Heart right ventricle (tissue), 16 donors: ENCODE data around the gene LELP1. TPM values are rescaled to one million over a fixed set of nuclear protein-coding genes. Genes with fewer than 3 reads are reported as not detected.

Experiments used
- ATAC-seq, 8 donors: fragments of 200-7000 bp; cut with Tn5 transposase; one replicate each; pipeline ENCODE4 v1.9.1; 2020; ENCODE audit warnings: mild to moderate bottlenecking in 8 of 8, moderate library complexity in 8 of 8, moderate number of reproducible peaks in 1 of 8
- DNase-seq, 2 donors: peaks; one replicate each; pipeline ENCODE4 v3.0.0-alpha.2; 2020
- H3K27ac ChIP-seq, 10 donors: fragments of 200-600 bp; sonication (generic) in 2 of 10; one replicate each; pipeline versions ENCODE4 v1.5.0 to v1.8.0; 2020 to 2022; ENCODE audit warnings: mild to moderate bottlenecking in 3 of 10
- H3K27me3 ChIP-seq, 7 donors: fragments of 200-600 bp; one replicate each; pipeline ENCODE4 v1.8.0; 2021 to 2022; ENCODE audit warnings: mild to moderate bottlenecking in 2 of 7
- H3K36me3 ChIP-seq, 9 donors: fragments of 200-600 bp; sonication (generic) in 1 of 9; one replicate each; pipeline versions ENCODE4 v1.5.0 to v1.8.0; 2020 to 2022; ENCODE audit warnings: mild to moderate bottlenecking in 2 of 9
- H3K4me1 ChIP-seq, 9 donors: fragments of 200-600 bp; sonication (generic) in 1 of 9; one replicate each; pipeline versions ENCODE4 v1.5.0 to v1.8.0; 2020 to 2022; ENCODE audit warnings: mild to moderate bottlenecking in 4 of 9
- H3K4me3 ChIP-seq, 10 donors: fragments of 200-600 bp; sonication (generic) in 2 of 10; one replicate each; pipeline versions ENCODE4 v1.5.0 to v1.8.0; 2020 to 2022; ENCODE audit warnings: mild to moderate bottlenecking in 7 of 10, moderate library complexity in 2 of 10
- H3K9me3 ChIP-seq, 11 donors: fragments of 200-600 bp in 10 of 11; sonication (generic) in 2 of 11; one replicate each; pipeline versions ENCODE4 v1.5.0 to v1.8.0; 2013 to 2022; ENCODE audit warnings: mild to moderate bottlenecking in 2 of 11, control low read depth in 1 of 11, moderate library complexity in 1 of 11
- CTCF ChIP-seq, 9 donors: fragments of 200-600 bp; sonication (generic) in 2 of 9; IDR thresholded peaks; one replicate each; pipeline versions ENCODE4 v1.5.0 to v1.8.0; 2021 to 2022; ENCODE audit warnings: antibody characterized with exemption in 9 of 9, mild to moderate bottlenecking in 5 of 9, moderate library complexity in 1 of 9
- WGBS, 2 donors: extraction: QIAGEN DNeasy Blood & Tissue Kit; methylation state at CpG; one replicate each; pipeline ENCODE4 v1.1.7; 2013; ENCODE audit warnings: inconsistent platforms in 1 of 2; 5-methylcytosine and 5-hydroxymethylcytosine counted together
- intact Hi-C, 10 donors: fragments of 100-400 bp; cut with DNase I; formaldehyde crosslinking; loops; one replicate each; pipeline versions ENCODE4 v1.11.1 to v1.14.2; 2022
- polyA plus RNA-seq, 2 donors: library from polyadenylated mRNA; stranded (reverse); fragments of 200-250 nt; gene quantifications; one replicate each; pipeline ENCODE4 v1.2.3, GENCODE V29; 2013
- total RNA-seq, 10 donors: library from RNA; stranded (reverse); fragmentation: NEBNext Ultra II Directional in 3 of 10; extraction: Animal tissue kit (Norgen Biotek cat#: 25700) in 3 of 10; gene quantifications; one replicate each; pipeline versions ENCODE4 v1.2.1 to v1.2.4, GENCODE V29; 2021 to 2023
- donor health status: Arrhythmogenic right ventricular cardiomyopathy.
- donor health status: ischemic (EF 13 %, LVEDD 7.1; RV severe dilation, severe dysfunction).
- donor health status: healthy with polysubstance abuse.
- donor health status: DM: no; HTN: yes; CAD: no.
- donor health status: DM: no; HTN: no; CAD: no.
- donor health status: ischemic (EF 25% LVEDD 6.9; RV normal size, moderate dysfunction).
- donor health status: ischemic (EF 25% LVEDD 5.7; RV mildly dilated, moderate dysfunction).
- donor health status: healthy.
- donor health status: DM: yes; HTN: yes; CAD: no.
- donor health status: Ischemic cardiomyopathy.
- donor health status: ischemic (EF 35%, LVEDD 5.7; RV mildly dilated, moderate dysfunction).
- donor health status: nonischemic (EF 11% LVEDD 7.7; RV severe dilation, severe dysfunction).
- donor health status: DM: yes; HTN: yes; CAD: no.
- donor health status: PGD.
- donor health status: ischemic (EF 29% LVEDD 5.4; RV normal size, mild dysfunction).
- donor health status: nonischemic (EF 23%, LVEDD 6.1; RV moderate dilation, normal function).

LELP1 gene
- total and polyA plus RNA-seq, 12 donors, result not detected

GRCh38 chr1:153210206-153210605 lies 7.0 kb downstream of the LELP1 start:
- H3K9me3 ChIP-seq, result no peaks in the 10 kb centered on the region
- no peaks in the 10 kb centered on the region for H3K4me1 ChIP-seq
- no peaks in the 10 kb centered on the region for H3K36me3 ChIP-seq
- intact Hi-C loops, result no loop called here
- TF ChIP-seq CTCF (IDR thresholded peaks at IDR 0.05), result no peak
- DNase-seq, result no peak
- WGBS, 2 donors, result 40 to 48% methylated on average over 7 of the region's 7 CpGs
- ATAC-seq, result no peak
- peaks cover 0 to 36% (median 17%) of the 10 kb centered on the region in 7 donors for H3K27me3 ChIP-seq
- H3K4me3 ChIP-seq, result no peak overlapping the region
- no peak overlapping the region for H3K27ac ChIP-seq

- no peak overlapping the region for H3K27ac ChIP-seq
- H3K4me3 ChIP-seq, result no peak overlapping the region
- no peaks in the 10 kb centered on the region for H3K36me3 ChIP-seq
- TF ChIP-seq CTCF (IDR thresholded peaks at IDR 0.05), result no peak
- peaks cover 0 to 30% (median 19%) of the 10 kb centered on the region in 7 donors for H3K27me3 ChIP-seq
- ATAC-seq (no peak), DNase-seq (no peak)
- no peaks in the 10 kb centered on the region for H3K4me1 ChIP-seq
- H3K9me3 ChIP-seq, result no peaks in the 10 kb centered on the region
- intact Hi-C loops, result no loop called here
- 48 to 51% methylated on average over 5 of the region's 5 CpGs for WGBS, 2 donors
These were observed 9.0 kb downstream of the LELP1 start for GRCh38 chr1:153212201-153212600.

- 94 to 99% methylated on average over 4 of the region's 4 CpGs for WGBS, 2 donors
- no peaks in the 10 kb centered on the region for H3K4me1 ChIP-seq
- no peaks in the 10 kb centered on the region for H3K9me3 ChIP-seq
- no peak overlapping the region for H3K27ac ChIP-seq
- H3K27me3 ChIP-seq, result peaks cover 0 to 30% (median 19%) of the 10 kb centered on the region in 7 donors
- no peak for ATAC-seq
- H3K4me3 ChIP-seq, result no peak overlapping the region
- no peak for DNase-seq
- no peaks in the 10 kb centered on the region for H3K36me3 ChIP-seq
- intact Hi-C loops, result no loop called here
- no peak for TF ChIP-seq CTCF (IDR thresholded peaks at IDR 0.05)
These were observed 10.3 kb downstream of the LELP1 start for GRCh38 chr1:153213519-153213918.

- peaks cover 0 to 21% (median 10%) of the 10 kb centered on the region in 7 donors for H3K27me3 ChIP-seq
- no peak within 1 kb of the TSS for H3K27ac ChIP-seq
- WGBS, 2 donors, result 83 to 90% methylated on average over 3 of the region's 3 CpGs
- DNase-seq (no peak), ATAC-seq (no peak)
- no peak for TF ChIP-seq CTCF (IDR thresholded peaks at IDR 0.05)
- no peak within 1 kb of the TSS for H3K4me3 ChIP-seq
- no peaks in the 10 kb centered on the region for H3K36me3 ChIP-seq
- H3K4me1 ChIP-seq, result no peaks in the 10 kb centered on the region
- H3K9me3 ChIP-seq, result no peaks in the 10 kb centered on the region
- intact Hi-C loops, result no loop called here
These were observed 14.0 kb downstream of the LELP1 start, which contains the start of gene PRR9 for GRCh38 chr1:153217212-153217611. Gene PRR9 (plus strand): TSS chr1:153217584. CDS start chr1:153218145, 561 bp downstream.
